Activated T-helper 9 cell treated with anti-CD3 and anti-CD28 coated beads, Interleukin-2, amount 50 U/mL, for 16 hours (primary cell): Measurements from ENCODE around the gene TPST1.
"Not testable (repeated sequence)": the region's sequence is repeated elsewhere in the genome, so short reads cannot be mapped to it uniquely, and the experiment has no call there.

Experiments
- DNase-seq: peaks from one replicate; pipeline ENCODE4 v3.0.0-alpha.2; 2020; ENCODE audit warnings: low read depth

Gene TPST1

GRCh38 chr7:66188645-66189044 is 16.5 kb upstream of the TPST1 start:
- no peak for DNase-seq

GRCh38 chr7:66189695-66190503 is 15.2 kb upstream of the TPST1 start:
- no peak for DNase-seq

GRCh38 chr7:66190504-66190857 is 14.7 kb upstream of the TPST1 start:
- no peak for DNase-seq

GRCh38 chr7:66193146-66193725 is 11.9 kb upstream of the TPST1 start:
- no peak for DNase-seq

GRCh38 chr7:66198469-66198868 is 6.7 kb upstream of the TPST1 start:
- DNase-seq = no peak

- DNase-seq = no peak
Measured at GRCh38 chr7:66198956-66199355, 6.2 kb upstream of the TPST1 start.

- no peak for DNase-seq
Measured at GRCh38 chr7:66202441-66202840, 2.7 kb upstream of the TPST1 start.

- DNase-seq = no peak
Measured at GRCh38 chr7:66205741-66206090, 582 bp downstream of the TPST1 start.

- no peak for DNase-seq
Measured at GRCh38 chr7:66206119-66206933, 1.2 kb downstream of the TPST1 start.

- DNase-seq = no peak
Measured at GRCh38 chr7:66206934-66207240, 1.8 kb downstream of the TPST1 start.

GRCh38 chr7:66207540-66207939 is 2.4 kb downstream of the TPST1 start:
- no peak for DNase-seq

- no peak for DNase-seq
Measured at GRCh38 chr7:66211429-66211828, 6.3 kb downstream of the TPST1 start.

GRCh38 chr7:66213637-66214036 is 8.5 kb downstream of the TPST1 start:
- DNase-seq = no peak

GRCh38 chr7:66216687-66217086 is 11.6 kb downstream of the TPST1 start:
- no peak for DNase-seq

GRCh38 chr7:66219805-66220204 is 14.7 kb downstream of the TPST1 start:
- no peak for DNase-seq

GRCh38 chr7:66221442-66221841 is 16.3 kb downstream of the TPST1 start:
- DNase-seq = no peak

GRCh38 chr7:66227808-66228207 is 22.7 kb downstream of the TPST1 start:
- no peak for DNase-seq

GRCh38 chr7:66231326-66232216 is 26.4 kb downstream of the TPST1 start:
- DNase-seq = not testable (repeated sequence)

- DNase-seq = no peak
Measured at GRCh38 chr7:66233638-66234037, 28.5 kb downstream of the TPST1 start.

- DNase-seq = no peak
Measured at GRCh38 chr7:66236713-66237303, 31.7 kb downstream of the TPST1 start.

- no peak for DNase-seq
Measured at GRCh38 chr7:66237906-66238772, 33.0 kb downstream of the TPST1 start.
